Right lobe of liver (tissue), 6 donors: ENCODE results near the gene ARPP21. TPM values are rescaled to one million over a fixed set of nuclear protein-coding genes. Genes with fewer than 3 reads are reported as not detected.

ENCODE experiments used
- ATAC-seq, 4 donors: fragments of 200-7000 bp; cut with Tn5 transposase; one replicate each; pipeline ENCODE4 v1.9.1; 2020; ENCODE audit warnings: mild to moderate bottlenecking in 4 of 4, moderate library complexity in 4 of 4
- DNase-seq, 3 donors: peaks; one replicate each; pipeline ENCODE4 v3.0.0-alpha.2; 2020
- H3K27ac ChIP-seq, 3 donors: fragments of 200-600 bp; one replicate each; pipeline ENCODE4 v1.8.0; 2022
- H3K27me3 ChIP-seq, 2 donors: fragments of 200-600 bp; one replicate each; pipeline ENCODE4 v1.8.0; 2022
- H3K36me3 ChIP-seq, 4 donors: fragments of 200-600 bp; sonication (generic) in 1 of 4; one replicate each; pipeline versions ENCODE4 v1.5.1 to v1.8.0; 2017 to 2022; ENCODE audit warnings: control low read depth in 1 of 4
- H3K4me1 ChIP-seq, 4 donors: fragments of 200-600 bp; sonication (generic) in 1 of 4; one replicate each; pipeline versions ENCODE4 v1.5.1 to v1.8.0; 2017 to 2022; ENCODE audit warnings: control low read depth in 1 of 4
- H3K4me3 ChIP-seq, 3 donors: fragments of 200-600 bp; one replicate each; pipeline ENCODE4 v1.8.0; 2022
- H3K9me3 ChIP-seq, 4 donors: fragments of 200-600 bp; sonication (generic) in 1 of 4; one replicate each; pipeline versions ENCODE4 v1.5.1 to v1.8.0; 2017 to 2022; ENCODE audit warnings: control low read depth in 1 of 4
- POLR2A ChIP-seq: fragments of 450-650 bp; IDR thresholded peaks from one replicate; pipeline ENCODE4 v1.6.1; 2017; ENCODE audit warnings: antibody characterized with exemption, mild to moderate bottlenecking
- WGBS: methylation state at CpG from one replicate; pipeline ENCODE4 v1.1.6; 2018; ENCODE audit warnings: low coverage, low lambda C conversion rate; ENCODE audit not compliant: insufficient coverage; ENCODE audit errors: missing lambda C conversion rate; 5-methylcytosine and 5-hydroxymethylcytosine counted together
- intact Hi-C, 2 donors: fragments of 100-400 bp; cut with DNase I; formaldehyde crosslinking; loops; one replicate each; pipeline versions ENCODE4 v1.11.2 to v1.14.1; 2022
- total RNA-seq, 6 experiments: library from RNA; depleted of rRNA in 2 of 6; stranded (reverse); fragments of >200 nt in 2 of 6; fragmentation: NEBNext Ultra II Directional in 3 of 6; extraction: Animal tissue kit (Norgen Biotek cat#: 25700) in 3 of 6; gene quantifications; one replicate each; pipeline versions ENCODE4 v1.1.0 to v1.2.4, GENCODE V29; 2016 to 2023
- TF ChIP-seq, protein P1 (sequence below), 4 donors: fragments of 200-600 bp in 3 of 4; fragments of 450-650 bp in 1 of 4; IDR thresholded peaks; one replicate each; pipeline versions ENCODE4 v1.5.1 to v1.8.0; 2016 to 2022; ENCODE audit warnings: antibody characterized with exemption in 4 of 4, mild to moderate bottlenecking in 2 of 4
- donor health status: DM: no; HTN: yes; CAD: no.
- donor health status: DM: no; HTN: no; CAD: no.
- donor health status: DM: no; HTN: no; CAD: no.
- donor health status: DM: no; HTN: yes; CAD: no.
- donor health status: DM: no; HTN: yes; CAD: no.

Gene ARPP21
- total RNA-seq, 6 experiments from 2014 or later = 0.51 to 1.8 (median 0.92) TPM; not detected in 1

DNA sequence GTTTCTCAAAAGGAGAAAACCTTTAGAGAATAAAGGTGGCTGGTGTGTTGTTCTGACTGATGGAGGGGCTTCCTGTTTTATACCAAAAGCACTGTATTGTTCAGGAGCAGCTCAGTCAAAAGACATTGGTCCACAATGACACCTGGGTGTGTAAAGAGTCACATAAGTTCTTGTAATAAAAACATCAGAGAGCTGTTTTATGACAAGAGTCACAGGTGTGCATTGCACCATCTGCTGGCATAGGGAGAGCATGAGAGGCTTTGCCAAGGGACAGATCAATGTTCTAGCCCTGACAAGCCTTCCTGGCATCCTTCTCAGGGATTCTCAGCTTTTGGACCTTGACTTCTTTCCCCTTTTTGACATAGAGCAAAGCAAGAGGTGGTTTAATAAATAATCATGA, 20.4 kb downstream of the ARPP21 start:
- peak; percentile 56 to 78 (median 65) for DNase-seq
- Histone ChIP-seq H3K4me1 (peaks cover 0 to 13% (median 4%) of the 10 kb centered on the region in 4 donors), H3K9me3 (no peaks in the 10 kb centered on the region), H3K4me3 (no peak overlapping the region), H3K27me3 (no peaks in the 10 kb centered on the region), H3K27ac (peak overlapping the region in 1 of 3 donors; percentile 45), H3K36me3 (no peaks in the 10 kb centered on the region)
- intact Hi-C loops = no loop called here
- ATAC-seq = peak; percentile 81 to 90 (median 87)
- TF ChIP-seq, protein P1, sequence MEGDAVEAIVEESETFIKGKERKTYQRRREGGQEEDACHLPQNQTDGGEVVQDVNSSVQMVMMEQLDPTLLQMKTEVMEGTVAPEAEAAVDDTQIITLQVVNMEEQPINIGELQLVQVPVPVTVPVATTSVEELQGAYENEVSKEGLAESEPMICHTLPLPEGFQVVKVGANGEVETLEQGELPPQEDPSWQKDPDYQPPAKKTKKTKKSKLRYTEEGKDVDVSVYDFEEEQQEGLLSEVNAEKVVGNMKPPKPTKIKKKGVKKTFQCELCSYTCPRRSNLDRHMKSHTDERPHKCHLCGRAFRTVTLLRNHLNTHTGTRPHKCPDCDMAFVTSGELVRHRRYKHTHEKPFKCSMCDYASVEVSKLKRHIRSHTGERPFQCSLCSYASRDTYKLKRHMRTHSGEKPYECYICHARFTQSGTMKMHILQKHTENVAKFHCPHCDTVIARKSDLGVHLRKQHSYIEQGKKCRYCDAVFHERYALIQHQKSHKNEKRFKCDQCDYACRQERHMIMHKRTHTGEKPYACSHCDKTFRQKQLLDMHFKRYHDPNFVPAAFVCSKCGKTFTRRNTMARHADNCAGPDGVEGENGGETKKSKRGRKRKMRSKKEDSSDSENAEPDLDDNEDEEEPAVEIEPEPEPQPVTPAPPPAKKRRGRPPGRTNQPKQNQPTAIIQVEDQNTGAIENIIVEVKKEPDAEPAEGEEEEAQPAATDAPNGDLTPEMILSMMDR (IDR thresholded peaks at IDR 0.05) = peak; percentile 35 to 59 (median 52)
- no peak for TF ChIP-seq POLR2A

DNA sequence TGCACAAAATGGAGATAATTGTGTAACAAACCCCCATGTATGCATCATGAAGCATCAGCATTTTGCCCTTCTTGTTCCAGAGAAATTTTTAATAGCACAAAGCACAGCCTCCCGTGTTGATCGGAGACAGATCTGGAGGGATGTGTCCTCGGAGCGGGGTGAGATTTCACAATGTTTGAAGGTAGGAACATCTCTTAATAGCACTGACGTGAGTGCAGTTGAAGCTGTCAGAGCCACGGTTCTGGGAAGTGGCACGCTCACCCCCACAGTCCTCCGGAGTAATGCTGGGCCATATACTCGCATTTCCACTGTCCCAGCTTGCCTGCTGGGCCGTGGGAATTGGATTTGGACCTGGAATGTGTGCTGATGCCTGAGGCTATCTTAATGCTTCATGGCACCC, 24.1 kb downstream of the ARPP21 start:
- ATAC-seq (peak; percentile 70 to 88 (median 81)), DNase-seq (peak; percentile 55 to 67 (median 67))
- TF ChIP-seq POLR2A = no peak
- TF ChIP-seq, protein P1 (IDR thresholded peaks at IDR 0.05) = no peak
- no peaks in the 10 kb centered on the region for H3K27me3 ChIP-seq
- peaks cover 0 to 13% (median 4%) of the 10 kb centered on the region in 4 donors for H3K4me1 ChIP-seq
- H3K27ac ChIP-seq = peak overlapping the region in 1 of 3 donors; percentile 64
- H3K36me3 ChIP-seq = no peaks in the 10 kb centered on the region
- intact Hi-C loops = no loop called here
- 62% methylated on average over 5 of the region's 10 CpGs for WGBS
- H3K4me3 ChIP-seq = no peak overlapping the region
- no peaks in the 10 kb centered on the region for H3K9me3 ChIP-seq

GRCh38 chr3:35664460-35664919, 25.2 kb downstream of the ARPP21 start:
- DNase-seq (peak; percentile 39 to 58 (median 49)), ATAC-seq (peak; percentile 25 to 58 (median 36))
- WGBS = 45% methylated on average over 4 of the region's 14 CpGs
- TF ChIP-seq POLR2A = no peak
- TF ChIP-seq, protein P1 (IDR thresholded peaks at IDR 0.05) = no peak
- Histone ChIP-seq H3K9me3 (no peaks in the 10 kb centered on the region), H3K4me1 (peaks cover 0 to 10% (median 4%) of the 10 kb centered on the region in 4 donors), H3K36me3 (no peaks in the 10 kb centered on the region), H3K27me3 (no peaks in the 10 kb centered on the region), H3K4me3 (no peak overlapping the region), H3K27ac (no peak overlapping the region)
- intact Hi-C loops = no loop called here

DNA sequence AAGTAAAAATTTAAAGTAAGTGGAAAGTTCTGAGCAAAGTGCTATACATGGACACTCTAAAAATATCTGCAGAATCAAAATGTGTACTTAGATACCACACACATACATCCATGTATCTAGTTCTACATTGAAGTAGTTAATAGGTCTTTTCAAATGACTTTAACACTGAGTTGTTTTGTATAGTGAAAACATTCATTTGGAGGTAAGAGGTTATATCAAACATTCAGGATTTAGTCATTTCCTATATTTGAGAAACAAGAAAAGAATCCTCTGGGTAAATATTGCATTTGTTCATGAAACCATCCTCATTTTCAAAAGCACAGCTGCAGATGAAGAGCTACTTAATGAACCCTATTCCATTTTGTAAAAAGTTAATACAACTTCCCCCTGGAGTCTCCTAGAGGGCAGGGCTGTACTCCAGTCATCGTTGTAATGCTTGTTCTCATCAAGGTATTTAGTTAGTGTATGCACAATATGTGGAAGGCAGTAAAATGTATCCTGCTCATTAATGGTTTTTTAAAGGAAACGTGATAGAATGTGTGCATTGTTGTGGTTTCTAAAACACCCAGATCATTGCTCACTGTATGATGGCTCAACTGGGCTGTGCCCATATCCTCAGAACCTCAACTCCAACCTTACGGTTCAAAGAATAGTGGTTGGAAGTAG, 26.2 kb downstream of the ARPP21 start:
- no peak overlapping the region for H3K27ac ChIP-seq
- no peaks in the 10 kb centered on the region for H3K27me3 ChIP-seq
- H3K4me3 ChIP-seq = no peak overlapping the region
- no peaks in the 10 kb centered on the region for H3K9me3 ChIP-seq
- WGBS = 58% methylated on average over 3 of the region's 3 CpGs
- H3K36me3 ChIP-seq = no peaks in the 10 kb centered on the region
- TF ChIP-seq, protein P1 (IDR thresholded peaks at IDR 0.05) = no peak
- no peak for TF ChIP-seq POLR2A
- peaks cover 0 to 3% (median 0%) of the 10 kb centered on the region in 4 donors for H3K4me1 ChIP-seq
- intact Hi-C loops = no loop called here
- DNase-seq = no peak
- ATAC-seq = no peak
